DOHH2 (cell line): ENCODE measurements around the gene CALCR.

Source experiments
- H3F3A ChIP-seq: fragments of 200-600 bp; sonication (generic), shearing (Covaris generic); 2 replicates; pipeline ENCODE4 v1.6.0; 2016; ENCODE audit warnings: antibody characterized with exemption, mild to moderate bottlenecking; ENCODE audit not compliant: control insufficient read depth, insufficient read depth
- H3K27ac ChIP-seq: fragments of 200-600 bp; sonication (generic); 2 replicates; pipeline ENCODE4 v1.5.1; 2014; ENCODE audit warnings: low read depth, mild to moderate bottlenecking, low read length, moderate library complexity
- H3K27me3 ChIP-seq: fragments of 200-600 bp; sonication (generic); 2 replicates; pipeline ENCODE4 v1.6.1; 2014; ENCODE audit warnings: mild to moderate bottlenecking, low read length, mixed read lengths; ENCODE audit not compliant: control insufficient read depth
- H3K36me3 ChIP-seq: fragments of 200-600 bp; sonication (generic); 2 replicates; pipeline ENCODE4 v1.6.1; 2014; ENCODE audit warnings: mild to moderate bottlenecking, low read length, moderate library complexity, mixed read lengths; ENCODE audit not compliant: control insufficient read depth
- H3K4me1 ChIP-seq: fragments of 200-600 bp; sonication (generic); 2 replicates; pipeline ENCODE4 v1.6.1; 2014; ENCODE audit warnings: mild to moderate bottlenecking, low read length, mixed read lengths; ENCODE audit not compliant: control insufficient read depth
- H3K4me2 ChIP-seq: fragments of 200-600 bp; sonication (generic); 2 replicates; pipeline ENCODE4 v1.6.0; 2014; ENCODE audit warnings: mild to moderate bottlenecking, low read length, moderate library complexity
- H3K4me3 ChIP-seq: fragments of 200-600 bp; sonication (generic); 2 replicates; pipeline ENCODE4 v1.5.1; 2014; ENCODE audit warnings: mild to moderate bottlenecking, low read length, mixed read lengths
- H3K79me2 ChIP-seq: fragments of 200-600 bp; sonication (generic); 2 replicates; pipeline ENCODE4 v1.6.1; 2014; ENCODE audit warnings: mild to moderate bottlenecking, low read length, mixed read lengths; ENCODE audit not compliant: control insufficient read depth
- H3K9me2 ChIP-seq: fragments of 200-600 bp; sonication (generic); replicated peaks from 2 replicates; pipeline ENCODE4 v1.6.1; 2014; ENCODE audit warnings: mild to moderate bottlenecking, low read length, mixed read lengths; ENCODE audit not compliant: control insufficient read depth
- H3K9me3 ChIP-seq: fragments of 200-600 bp; sonication (generic); 2 replicates; pipeline ENCODE4 v1.6.1; 2014; ENCODE audit warnings: antibody characterized with exemption, low read length, mixed read lengths; ENCODE audit not compliant: control insufficient read depth, insufficient read depth
- H4K20me1 ChIP-seq: fragments of 200-600 bp; sonication (generic); 2 replicates; pipeline ENCODE4 v1.6.0; 2014; ENCODE audit warnings: low read depth, mild to moderate bottlenecking, antibody characterized with exemption, low read length, moderate library complexity; ENCODE audit not compliant: control insufficient read depth, insufficient read depth
- CTCF ChIP-seq: fragments of 200-600 bp; sonication (generic); IDR thresholded peaks from one replicate; pipeline ENCODE4 v1.5.1; 2014; ENCODE audit warnings: antibody characterized with exemption, mild to moderate bottlenecking, low read depth, low read length; ENCODE audit not compliant: poor library complexity, severe bottlenecking
- EZH2phosphoT487 ChIP-seq: fragments of 200-600 bp; sonication (generic); IDR thresholded peaks from 2 replicates; pipeline ENCODE4 v1.6.1; 2017; ENCODE audit warnings: borderline replicate concordance, mild to moderate bottlenecking, antibody characterized with exemption, low read length, moderate library complexity, mixed read lengths

Gene CALCR

GRCh38 chr7:93476491-93477344, 97.8 kb downstream of the CALCR start:
- no peak for TF ChIP-seq EZH2phosphoT487
- no peak for TF ChIP-seq CTCF
- Histone ChIP-seq H3K36me3 (no peaks in the 10 kb centered on the region), H3K79me2 (no peaks in the 10 kb centered on the region), H3K4me3 (no peak overlapping the region), H3F3A (no peaks in the 10 kb centered on the region), H3K9me3 (no peaks in the 10 kb centered on the region), H3K4me1 (no peaks in the 10 kb centered on the region), H3K9me2 (no peaks in the 10 kb centered on the region), H3K27me3 (no peaks in the 10 kb centered on the region), H3K4me2 (no peak overlapping the region), H3K27ac (no peak overlapping the region), H4K20me1 (no peaks in the 10 kb centered on the region)

- H3F3A ChIP-seq: no peaks in the 10 kb centered on the region
- no peaks in the 10 kb centered on the region for H3K9me3 ChIP-seq
- H3K9me2 ChIP-seq: no peaks in the 10 kb centered on the region
- no peaks in the 10 kb centered on the region for H4K20me1 ChIP-seq
- H3K4me1 ChIP-seq: no peaks in the 10 kb centered on the region
- no peak for TF ChIP-seq CTCF
- no peak for TF ChIP-seq EZH2phosphoT487
- no peak overlapping the region for H3K27ac ChIP-seq
- no peaks in the 10 kb centered on the region for H3K79me2 ChIP-seq
- H3K4me3 ChIP-seq: no peak overlapping the region
- no peaks in the 10 kb centered on the region for H3K27me3 ChIP-seq
- H3K36me3 ChIP-seq: no peaks in the 10 kb centered on the region
- H3K4me2 ChIP-seq: no peak overlapping the region
Observed at GRCh38 chr7:93475811-93476210, 98.7 kb downstream of the CALCR start.

DNA sequence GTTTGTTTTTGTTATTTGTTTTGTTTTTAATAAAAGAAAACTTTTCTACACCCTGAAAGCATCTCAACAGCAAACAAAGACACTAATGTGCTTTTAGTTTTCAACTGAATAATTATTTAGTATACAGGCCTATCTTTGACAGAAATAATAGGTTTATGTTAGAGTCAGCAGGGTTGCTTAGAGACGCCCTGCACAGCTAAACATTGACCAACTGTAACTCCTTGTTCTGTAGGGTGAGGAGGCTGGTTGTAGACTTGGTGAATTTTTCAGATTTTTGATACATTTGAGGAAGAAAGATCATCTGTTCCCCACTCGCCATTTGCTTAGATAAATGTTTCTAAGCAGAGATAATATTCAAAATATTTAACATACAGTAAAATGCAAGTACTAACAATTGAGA, 103.1 kb downstream of the CALCR start:
- H3K4me2 ChIP-seq: no peak overlapping the region

More for the DNA sequence above, 103.1 kb downstream of the CALCR start:
- Histone ChIP-seq H3K27ac (no peak overlapping the region), H3F3A (no peaks in the 10 kb centered on the region), H3K79me2 (no peaks in the 10 kb centered on the region), H3K4me1 (no peaks in the 10 kb centered on the region), H3K4me3 (no peak overlapping the region), H3K27me3 (peaks cover 3% of the 10 kb centered on the region; the same call in 1 of the 2 replicates), H3K36me3 (no peaks in the 10 kb centered on the region), H3K9me2 (no peaks in the 10 kb centered on the region), H3K9me3 (no peaks in the 10 kb centered on the region), H4K20me1 (no peaks in the 10 kb centered on the region)
- no peak for TF ChIP-seq EZH2phosphoT487
- no peak for TF ChIP-seq CTCF
